Measurements from ENCODE around the gene CREB3L1.

Gene CREB3L1

DNA sequence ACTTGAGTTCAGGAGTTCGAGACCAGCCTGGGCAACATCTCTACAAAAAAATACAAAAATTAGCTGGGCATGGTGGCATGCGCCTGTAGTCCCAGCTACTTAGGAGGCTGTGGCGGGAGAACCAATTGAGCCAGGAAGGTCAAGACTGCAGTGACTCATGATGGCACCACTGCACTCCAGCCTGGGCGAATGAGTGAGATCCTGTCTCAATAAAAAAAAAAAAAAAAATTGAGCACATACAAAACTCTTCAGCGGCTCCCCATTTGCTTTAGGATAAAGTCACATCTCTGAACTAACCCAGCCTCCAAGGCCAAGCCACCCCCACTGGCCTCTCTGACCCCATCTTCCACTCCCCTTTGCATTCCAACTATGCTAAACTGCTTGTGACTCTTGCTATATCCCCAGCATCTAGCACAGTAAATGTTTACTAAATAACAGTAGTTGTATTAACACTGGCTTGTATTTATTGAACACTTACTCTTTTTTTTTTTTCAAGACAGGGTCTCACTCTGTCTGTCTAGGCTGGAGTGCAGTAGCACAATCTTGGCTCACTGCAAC lies 28.9 kb downstream of the CREB3L1 start:
- TF ChIP-seq CREB1 (IDR thresholded peaks at IDR 0.05; ENCODE audit: low read depth) (no peak), TEAD4 (IDR thresholded peaks at IDR 0.05) (no peak)

DNA sequence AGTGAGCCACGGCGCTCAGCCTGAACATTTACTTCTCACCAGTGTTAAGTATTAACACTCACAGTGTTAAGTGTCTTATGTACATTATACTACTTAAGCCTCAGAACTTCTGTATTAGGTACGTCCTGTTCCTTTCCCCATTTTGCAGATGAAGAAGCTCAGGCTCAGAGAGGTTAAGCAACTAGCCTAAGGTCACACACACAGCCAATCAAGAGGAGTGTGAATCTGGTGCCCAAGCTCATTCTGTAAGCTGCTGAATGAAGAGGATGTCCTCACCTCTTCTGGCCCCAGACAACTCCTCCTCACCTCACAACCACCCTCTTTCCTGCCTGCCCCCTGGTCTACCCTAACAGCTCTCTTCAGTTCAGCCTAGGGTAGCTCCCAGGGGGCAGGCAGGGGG lies 29.9 kb downstream of the CREB3L1 start:
- TF ChIP-seq TEAD4 (IDR thresholded peaks at IDR 0.05), result no peak
- no peak for TF ChIP-seq EP300 (IDR thresholded peaks at IDR 0.05; ENCODE audit: borderline replicate concordance)
- no peak for TF ChIP-seq EGR1 (IDR thresholded peaks at IDR 0.05)
- TF ChIP-seq, protein P1, sequence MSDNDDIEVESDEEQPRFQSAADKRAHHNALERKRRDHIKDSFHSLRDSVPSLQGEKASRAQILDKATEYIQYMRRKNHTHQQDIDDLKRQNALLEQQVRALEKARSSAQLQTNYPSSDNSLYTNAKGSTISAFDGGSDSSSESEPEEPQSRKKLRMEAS (IDR thresholded peaks at IDR 0.05), result no peak
- no peak for TF ChIP-seq CEBPB (IDR thresholded peaks at IDR 0.05)
- no peak for TF ChIP-seq CREB1 (IDR thresholded peaks at IDR 0.05; ENCODE audit: low read depth)
- TF ChIP-seq TCF12 (IDR thresholded peaks at IDR 0.05; ENCODE audit: low read depth), result no peak
- no peak for TF ChIP-seq YY1 (IDR thresholded peaks at IDR 0.05; ENCODE audit: low read depth)
- TF ChIP-seq RAD21 (IDR thresholded peaks at IDR 0.05; ENCODE audit: low read depth), result no peak
- TF ChIP-seq, protein P2, sequence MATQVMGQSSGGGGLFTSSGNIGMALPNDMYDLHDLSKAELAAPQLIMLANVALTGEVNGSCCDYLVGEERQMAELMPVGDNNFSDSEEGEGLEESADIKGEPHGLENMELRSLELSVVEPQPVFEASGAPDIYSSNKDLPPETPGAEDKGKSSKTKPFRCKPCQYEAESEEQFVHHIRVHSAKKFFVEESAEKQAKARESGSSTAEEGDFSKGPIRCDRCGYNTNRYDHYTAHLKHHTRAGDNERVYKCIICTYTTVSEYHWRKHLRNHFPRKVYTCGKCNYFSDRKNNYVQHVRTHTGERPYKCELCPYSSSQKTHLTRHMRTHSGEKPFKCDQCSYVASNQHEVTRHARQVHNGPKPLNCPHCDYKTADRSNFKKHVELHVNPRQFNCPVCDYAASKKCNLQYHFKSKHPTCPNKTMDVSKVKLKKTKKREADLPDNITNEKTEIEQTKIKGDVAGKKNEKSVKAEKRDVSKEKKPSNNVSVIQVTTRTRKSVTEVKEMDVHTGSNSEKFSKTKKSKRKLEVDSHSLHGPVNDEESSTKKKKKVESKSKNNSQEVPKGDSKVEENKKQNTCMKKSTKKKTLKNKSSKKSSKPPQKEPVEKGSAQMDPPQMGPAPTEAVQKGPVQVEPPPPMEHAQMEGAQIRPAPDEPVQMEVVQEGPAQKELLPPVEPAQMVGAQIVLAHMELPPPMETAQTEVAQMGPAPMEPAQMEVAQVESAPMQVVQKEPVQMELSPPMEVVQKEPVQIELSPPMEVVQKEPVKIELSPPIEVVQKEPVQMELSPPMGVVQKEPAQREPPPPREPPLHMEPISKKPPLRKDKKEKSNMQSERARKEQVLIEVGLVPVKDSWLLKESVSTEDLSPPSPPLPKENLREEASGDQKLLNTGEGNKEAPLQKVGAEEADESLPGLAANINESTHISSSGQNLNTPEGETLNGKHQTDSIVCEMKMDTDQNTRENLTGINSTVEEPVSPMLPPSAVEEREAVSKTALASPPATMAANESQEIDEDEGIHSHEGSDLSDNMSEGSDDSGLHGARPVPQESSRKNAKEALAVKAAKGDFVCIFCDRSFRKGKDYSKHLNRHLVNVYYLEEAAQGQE (IDR thresholded peaks at IDR 0.05; ENCODE audit: low read depth), result no peak
- no peak for TF ChIP-seq NFIC (IDR thresholded peaks at IDR 0.05)
- no peak for TF ChIP-seq FOXM1 (IDR thresholded peaks at IDR 0.05; ENCODE audit: borderline replicate concordance, low read depth)
- TF ChIP-seq ZBTB7A (IDR thresholded peaks at IDR 0.05; ENCODE audit: low read depth), result no peak
- TF ChIP-seq, protein P3, sequence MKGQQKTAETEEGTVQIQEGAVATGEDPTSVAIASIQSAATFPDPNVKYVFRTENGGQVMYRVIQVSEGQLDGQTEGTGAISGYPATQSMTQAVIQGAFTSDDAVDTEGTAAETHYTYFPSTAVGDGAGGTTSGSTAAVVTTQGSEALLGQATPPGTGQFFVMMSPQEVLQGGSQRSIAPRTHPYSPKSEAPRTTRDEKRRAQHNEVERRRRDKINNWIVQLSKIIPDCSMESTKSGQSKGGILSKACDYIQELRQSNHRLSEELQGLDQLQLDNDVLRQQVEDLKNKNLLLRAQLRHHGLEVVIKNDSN (IDR thresholded peaks at IDR 0.05), result no peak
- no peak for TF ChIP-seq TAF1 (IDR thresholded peaks at IDR 0.05; ENCODE audit: low read depth)

DNA sequence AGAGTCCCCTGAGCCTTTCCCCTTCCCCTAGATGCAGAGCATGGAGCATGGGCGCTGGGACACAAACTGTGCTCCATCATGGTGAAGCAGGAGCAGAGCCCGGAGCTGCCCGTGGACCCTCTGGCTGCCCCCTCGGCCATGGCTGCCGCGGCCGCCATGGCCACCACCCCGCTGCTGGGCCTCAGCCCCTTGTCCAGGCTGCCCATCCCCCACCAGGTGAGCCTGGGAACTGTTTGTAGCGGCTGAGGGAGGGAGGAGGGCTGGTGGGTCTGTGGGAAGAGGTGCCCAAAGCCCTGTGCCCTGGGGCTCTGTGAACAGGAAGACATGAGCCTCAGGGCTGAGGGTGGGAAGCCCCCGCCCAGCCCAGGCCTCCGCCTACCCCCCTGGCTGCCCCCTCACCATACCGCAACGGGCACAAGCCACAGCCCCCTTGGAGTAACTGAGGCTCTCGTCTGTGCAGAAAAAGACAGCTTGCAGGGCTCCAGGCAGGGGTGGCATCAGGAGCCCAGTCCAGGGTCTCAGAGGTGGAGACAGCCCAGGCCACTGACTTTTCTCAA lies 30.4 kb downstream of the CREB3L1 start:
- no peak for TF ChIP-seq EGR1 (IDR thresholded peaks at IDR 0.05)
- TF ChIP-seq TAF1 (IDR thresholded peaks at IDR 0.05; ENCODE audit: low read depth), result no peak
- TF ChIP-seq FOXM1 (IDR thresholded peaks at IDR 0.05; ENCODE audit: borderline replicate concordance, low read depth), result no peak
- no peak for TF ChIP-seq NFIC (IDR thresholded peaks at IDR 0.05)
- no peak for TF ChIP-seq TEAD4 (IDR thresholded peaks at IDR 0.05)
- no peak for TF ChIP-seq CEBPB (IDR thresholded peaks at IDR 0.05)
- TF ChIP-seq ZBTB7A (IDR thresholded peaks at IDR 0.05; ENCODE audit: low read depth), result no peak
- no peak for TF ChIP-seq CREB1 (IDR thresholded peaks at IDR 0.05; ENCODE audit: low read depth)
- TF ChIP-seq, protein P3 (IDR thresholded peaks at IDR 0.05), result no peak
- no peak for TF ChIP-seq YY1 (IDR thresholded peaks at IDR 0.05; ENCODE audit: low read depth)
- TF ChIP-seq, protein P2 (IDR thresholded peaks at IDR 0.05; ENCODE audit: low read depth), result no peak

DNA sequence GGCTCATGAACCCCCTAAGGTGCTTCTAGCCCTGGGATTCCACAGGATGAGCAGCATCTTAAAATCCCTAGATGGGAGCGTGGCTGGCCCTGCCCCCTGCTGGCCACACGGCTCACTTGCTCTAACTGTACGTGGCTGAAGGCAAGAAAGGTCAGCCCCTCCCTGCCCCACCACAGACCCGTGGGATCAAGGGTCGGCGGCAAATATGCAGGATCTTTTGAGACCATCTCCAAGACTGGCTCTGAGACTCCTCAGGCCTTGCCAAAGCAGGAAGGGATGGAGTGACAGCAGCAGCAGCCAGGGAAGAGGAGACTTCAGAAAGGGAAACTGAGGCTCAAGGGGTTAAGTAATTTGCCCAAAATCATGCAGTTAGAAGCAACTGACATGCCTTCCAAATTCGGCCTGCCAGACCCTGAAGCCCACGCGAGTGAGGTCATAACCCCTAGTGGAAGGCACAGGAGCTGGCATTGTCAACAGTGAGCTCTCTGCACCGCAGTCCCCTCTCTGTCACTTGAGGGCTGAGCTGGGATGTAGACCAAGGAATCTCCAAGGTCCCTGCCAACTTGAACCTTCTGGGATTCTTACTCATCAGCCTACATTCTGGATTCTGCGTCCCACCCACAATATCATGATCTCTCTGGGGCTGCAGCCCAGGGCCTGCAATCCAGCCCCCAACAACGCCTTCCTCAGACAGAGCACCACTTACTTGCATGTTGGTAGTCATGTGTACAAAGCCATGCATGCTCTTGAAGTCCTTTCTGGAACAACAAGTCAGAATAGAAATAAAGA lies 31.4 kb downstream of the CREB3L1 start:
- TF ChIP-seq CEBPB (IDR thresholded peaks at IDR 0.05) (no peak), CREB1 (IDR thresholded peaks at IDR 0.05; ENCODE audit: low read depth) (no peak), RAD21 (IDR thresholded peaks at IDR 0.05; ENCODE audit: low read depth) (peak; percentile 90), TCF12 (IDR thresholded peaks at IDR 0.05; ENCODE audit: low read depth) (no peak)
- TF ChIP-seq, protein P2 (IDR thresholded peaks at IDR 0.05; ENCODE audit: low read depth), result no peak
